ENCODE results near the gene CEP78. TPM values are rescaled to one million over a fixed set of nuclear protein-coding genes. Genes with fewer than 3 reads are reported as not detected.

Gene CEP78
- total RNA-seq, 1 experiment from 2014 or later: 57.8 TPM

GRCh38 chr9:78278801-78279200, 42.9 kb downstream of the CEP78 start:
- no peak for DNase-seq
- Histone ChIP-seq H3K23me2 (ENCODE audit: insufficient read length, low read depth, low read length, poor library complexity, severe bottlenecking) (no peaks in the 10 kb centered on the region), H2BK15ac (ENCODE audit: low read depth, low read length) (no peak overlapping the region), H3K4me1 (ENCODE audit: insufficient read depth, low read length) (no peaks in the 10 kb centered on the region), H2BK120ac (ENCODE audit: low read depth, low read length, poor library complexity, severe bottlenecking) (no peak overlapping the region), H3K14ac (ENCODE audit: insufficient read depth, low read length) (no peak overlapping the region), H2AK5ac (ENCODE audit: insufficient read length, low read length) (no peak overlapping the region), H3K18ac (ENCODE audit: insufficient read length, low read depth, low read length) (no peak overlapping the region), H3K9me3 (ENCODE audit: control insufficient read depth, low read depth, low read length) (no peaks in the 10 kb centered on the region), H4K20me1 (ENCODE audit: control insufficient read depth, insufficient read depth, insufficient read length) (no peaks in the 10 kb centered on the region), H3K79me1 (ENCODE audit: insufficient read depth, low read depth, low read length, poor library complexity, severe bottlenecking) (no peaks in the 10 kb centered on the region), H3K4me2 (ENCODE audit: insufficient read depth, insufficient read length, low read length) (no peak overlapping the region), H4K8ac (replicated peaks; ENCODE audit: insufficient read length, low read depth, low read length) (no peak overlapping the region), H4K91ac (ENCODE audit: insufficient read length, low read depth, low read length) (no peak overlapping the region), H4K5ac (ENCODE audit: insufficient read length, low read depth, low read length) (no peak overlapping the region), H2BK12ac (ENCODE audit: insufficient read length, low read depth, low read length) (no peak overlapping the region), H2BK20ac (ENCODE audit: low read depth, low read length, poor library complexity, severe bottlenecking) (no peak overlapping the region), H3T11ph (ENCODE audit: low read length) (no peak overlapping the region), H2BK5ac (ENCODE audit: insufficient read length, low read length) (no peak overlapping the region), H3K27ac (ENCODE audit: insufficient read length, low read depth, low read length) (no peak overlapping the region), H3K27me3 (ENCODE audit: insufficient read depth, low read length) (no peaks in the 10 kb centered on the region), H3K4ac (ENCODE audit: low read depth, low read length) (no peak overlapping the region), H3K23ac (ENCODE audit: insufficient read length, low read depth, low read length) (no peak overlapping the region), H3K9ac (ENCODE audit: extremely low read depth, insufficient read length, low read length) (no peak overlapping the region), H2AFZ (ENCODE audit: low read length) (no peak overlapping the region), H3K79me2 (ENCODE audit: insufficient read depth, low read length) (no peaks in the 10 kb centered on the region), H3K56ac (ENCODE audit: insufficient read length, low read depth, low read length) (no peak overlapping the region)
- Mint-ChIP-seq H3K36me3 (ENCODE audit: insufficient read depth in 1 of 3, low read depth in 3 of 3) (peaks cover 1 to 8% (median 3%) of the 10 kb centered on the region in 3 experiments; a peak in 6 of 7 replicates), H3K4me3 (no peak overlapping the region), H3K9me3 (peaks cover under 1 to 1% of the 10 kb centered on the region in 2 experiments; a peak in 2 of 5 replicates), H3K4me1 (no peaks in the 10 kb centered on the region), H3K27me3 (ENCODE audit: low read depth) (no peaks in the 10 kb centered on the region; the same call in 1 of the 2 replicates), H3K27ac (no peak overlapping the region; a peak in 1 of 7 replicates)
- no CpG with 5 or more reads among the region's 1 CpG for WGBS (ENCODE audit: extremely low coverage, insufficient read length, low lambda C conversion rate)
- TF ChIP-seq CTCF (conservative IDR thresholded peaks at IDR 0.05): no peak
